NCI-H2081 (cell line): Measurements from ENCODE around the gene WIPF3.

Experiments used
- DNase-seq, 2 experiments: peaks; one replicate each; lab custom pipeline; 2025; lab: John Stamatoyannopoulos, UW

The WIPF3 gene

DNA sequence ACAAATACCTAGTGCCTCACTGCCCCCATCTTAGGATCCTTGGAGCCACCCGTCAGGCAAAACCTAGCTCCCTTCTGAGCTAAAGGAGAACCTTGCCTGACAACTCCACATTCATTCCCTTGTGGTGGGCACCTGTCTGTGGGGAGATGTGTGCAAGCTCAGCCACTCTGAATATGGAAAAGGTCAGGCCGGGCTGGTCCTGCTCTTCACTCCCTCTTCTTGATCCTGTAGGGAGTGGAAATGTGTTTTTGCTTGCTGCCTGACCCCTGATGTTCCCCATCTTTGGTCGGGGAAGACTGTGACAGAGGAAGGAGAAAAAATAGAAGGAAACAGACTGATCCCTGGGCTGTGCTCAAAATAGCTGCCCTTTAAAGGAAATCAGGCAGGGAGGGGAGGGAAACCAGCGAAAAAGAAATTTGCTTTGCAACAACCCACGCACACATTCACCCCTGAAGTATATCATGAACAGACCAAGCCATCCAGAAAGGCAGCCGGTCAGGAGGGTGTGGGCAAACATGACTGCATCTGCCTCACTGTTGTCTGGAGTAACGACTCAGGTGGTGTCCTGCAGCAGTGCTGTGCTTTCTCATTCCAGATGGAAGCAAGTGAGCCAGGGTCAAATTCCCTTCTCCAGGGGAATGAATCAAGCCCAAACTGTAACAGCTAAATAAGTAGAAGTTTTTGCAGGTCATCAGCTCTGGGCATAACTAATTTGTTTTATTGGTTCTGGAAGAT is 109.3 kb downstream of the WIPF3 start:
- DNase-seq: no peak

DNA sequence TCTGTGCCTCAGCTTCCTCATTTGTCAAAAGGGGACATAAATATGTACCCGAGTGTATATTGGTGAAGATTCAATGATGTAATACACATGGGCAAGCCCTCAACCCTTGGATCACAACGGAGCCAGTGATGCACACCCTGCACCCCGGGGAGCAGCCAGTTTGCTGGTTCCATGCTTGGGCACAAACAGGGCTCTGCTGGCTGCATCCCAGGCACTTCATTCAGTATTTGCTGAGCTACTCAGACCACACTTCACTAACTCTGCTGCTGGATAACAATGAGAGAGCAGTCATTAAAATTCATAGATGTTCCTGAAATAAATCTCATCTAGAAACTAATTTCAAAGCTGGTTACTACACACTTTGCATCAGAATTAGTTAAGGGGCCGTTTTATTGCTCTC is 111.3 kb downstream of the WIPF3 start:
- DNase-seq: no peak

- DNase-seq: no peak
These were observed 112.5 kb downstream of the WIPF3 start for GRCh38 chr7:29918850-29919249.

DNA sequence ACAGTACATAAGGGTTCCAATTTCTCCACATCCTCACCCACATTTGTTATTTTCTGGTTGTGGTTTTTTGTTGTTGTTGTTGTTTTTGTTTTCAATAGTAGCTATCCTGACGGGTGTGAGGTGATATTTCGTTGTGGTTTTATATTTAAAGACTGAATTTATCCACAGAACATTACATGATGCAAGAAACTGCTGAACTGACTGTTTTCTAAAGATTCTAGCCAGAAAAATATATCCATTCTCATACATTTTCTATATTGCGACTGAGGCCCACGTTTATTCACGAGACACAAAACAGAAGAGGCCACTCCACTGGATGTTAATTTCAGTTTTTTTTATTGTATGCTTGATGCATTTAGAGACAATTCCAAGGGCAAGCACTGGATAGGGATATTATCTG is 113.5 kb downstream of the WIPF3 start:
- DNase-seq: no peak

DNA sequence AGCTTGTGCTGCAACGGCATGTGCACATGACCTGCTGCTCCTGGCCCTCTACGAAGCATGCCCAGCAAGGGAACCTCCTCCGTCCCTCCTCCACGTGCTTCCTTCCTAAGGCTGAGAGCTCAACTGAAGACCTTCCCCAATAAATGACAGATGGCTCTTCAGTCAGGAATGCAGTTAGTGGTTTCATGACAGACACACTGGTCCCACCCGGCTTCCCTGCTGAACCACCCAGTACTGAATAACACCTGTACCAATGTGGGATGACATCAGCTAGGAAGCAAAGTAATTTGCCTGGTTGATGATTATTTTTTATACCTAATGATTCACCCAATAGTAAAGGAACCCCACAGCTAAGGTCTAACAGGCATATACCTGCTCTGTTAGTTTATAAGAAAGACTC is 114.2 kb downstream of the WIPF3 start:
- no peak for DNase-seq

DNA sequence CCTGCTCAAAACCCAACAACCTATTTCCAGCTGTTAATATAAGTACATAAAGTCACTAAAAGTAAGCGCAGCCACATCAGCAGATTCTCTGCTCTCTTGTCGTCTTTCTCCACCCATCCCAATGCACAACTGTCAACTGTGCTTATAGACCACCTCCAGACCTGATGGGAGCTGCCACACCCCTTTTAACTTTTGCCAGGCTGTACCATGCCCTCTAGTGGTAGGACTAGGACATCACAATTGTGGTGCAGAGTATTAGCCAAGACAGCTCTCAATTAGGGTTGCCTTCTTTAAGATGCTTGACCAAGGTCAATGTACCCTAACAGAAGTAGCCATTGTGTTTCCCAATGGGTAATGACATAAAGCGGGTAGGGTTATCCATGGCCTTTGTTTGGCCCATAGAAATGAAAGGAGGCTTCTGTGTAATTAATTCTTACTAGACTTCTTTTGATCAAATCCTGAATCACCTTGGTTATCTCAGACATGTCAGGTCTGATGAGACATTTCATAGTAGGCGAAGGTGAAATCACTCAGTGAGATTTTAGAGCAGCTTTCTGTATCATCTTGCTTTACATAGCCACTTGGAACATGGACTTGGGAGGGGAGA is 115.2 kb downstream of the WIPF3 start:
- peak; percentile 37 to 73 for DNase-seq

DNA sequence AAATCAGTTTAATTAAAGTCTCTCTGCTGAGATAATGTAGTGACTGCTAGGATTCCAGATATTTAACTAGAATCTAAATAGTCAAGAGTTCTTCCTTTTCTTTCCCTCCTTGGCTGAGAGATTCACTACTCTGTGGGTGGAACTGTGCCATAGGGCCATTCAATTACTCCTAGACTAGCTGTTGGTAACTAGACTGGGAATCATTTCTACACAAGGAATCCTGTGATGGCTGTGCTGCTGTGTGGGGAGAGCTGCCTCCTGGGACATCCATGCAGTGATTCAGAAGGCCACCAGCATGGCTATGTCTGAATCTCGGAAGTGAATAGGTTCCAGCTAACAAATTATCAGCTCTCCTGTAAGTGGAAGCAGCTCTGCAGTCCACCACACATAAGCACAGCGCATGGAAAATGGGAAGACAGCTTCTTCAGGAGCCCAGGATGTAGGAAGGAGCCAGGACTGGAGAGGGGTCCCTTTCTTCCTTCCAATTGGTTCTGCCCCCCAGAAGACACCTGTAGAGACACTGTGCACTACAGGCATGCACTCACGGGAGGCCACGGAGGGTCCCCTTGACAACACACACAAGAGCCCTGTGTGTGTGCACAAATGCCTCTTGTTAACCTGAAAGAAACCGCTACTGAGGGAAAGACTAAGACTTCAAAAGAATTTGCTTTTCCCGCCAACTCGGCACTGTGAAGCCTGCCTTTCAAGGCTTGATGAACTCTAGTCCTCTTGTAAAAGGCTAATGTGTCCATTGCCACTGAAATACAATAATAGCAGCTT is 116.8 kb downstream of the WIPF3 start:
- DNase-seq: no peak

- DNase-seq: no peak
These were observed 117.7 kb downstream of the WIPF3 start for GRCh38 chr7:29924006-29924405.

DNA sequence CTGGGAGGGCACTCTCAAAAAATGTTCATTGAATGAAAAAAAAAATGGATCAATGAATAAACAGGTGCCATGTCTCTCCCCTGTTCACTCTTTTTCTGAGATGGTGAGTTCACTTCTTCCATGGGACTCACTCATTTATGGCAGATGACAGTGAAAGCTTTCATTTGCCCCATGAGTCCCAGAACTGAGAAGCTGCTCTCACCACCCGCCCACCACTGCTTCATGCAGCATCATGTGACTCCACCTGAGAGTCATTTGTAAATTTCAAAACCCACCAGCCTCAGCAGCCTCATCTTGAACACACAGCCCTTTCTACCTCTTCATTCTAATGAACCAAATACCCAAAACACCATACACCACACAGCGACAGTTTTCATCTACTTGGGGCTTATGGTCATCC is 118.4 kb downstream of the WIPF3 start:
- no peak for DNase-seq

DNA sequence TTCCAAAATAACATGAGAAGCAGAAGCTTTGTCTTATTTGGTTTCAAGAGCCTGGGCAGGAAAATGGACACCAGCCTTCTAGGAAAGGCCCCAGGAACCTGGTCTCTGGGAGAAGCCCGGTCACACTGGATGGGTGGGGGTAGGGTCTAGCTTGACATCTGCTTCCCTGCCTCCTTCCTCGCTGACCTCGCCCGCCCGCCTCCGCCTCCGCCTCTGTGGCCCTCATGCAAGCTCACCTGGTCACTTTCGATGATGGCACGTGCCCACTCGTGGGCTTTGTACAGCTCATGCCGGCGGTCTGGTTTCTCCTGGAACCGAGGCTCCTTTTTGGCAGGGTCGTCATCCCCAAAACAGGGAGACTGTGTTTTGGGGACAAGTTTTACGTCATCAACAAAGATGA is 119.9 kb downstream of the WIPF3 start:
- no peak for DNase-seq

DNA sequence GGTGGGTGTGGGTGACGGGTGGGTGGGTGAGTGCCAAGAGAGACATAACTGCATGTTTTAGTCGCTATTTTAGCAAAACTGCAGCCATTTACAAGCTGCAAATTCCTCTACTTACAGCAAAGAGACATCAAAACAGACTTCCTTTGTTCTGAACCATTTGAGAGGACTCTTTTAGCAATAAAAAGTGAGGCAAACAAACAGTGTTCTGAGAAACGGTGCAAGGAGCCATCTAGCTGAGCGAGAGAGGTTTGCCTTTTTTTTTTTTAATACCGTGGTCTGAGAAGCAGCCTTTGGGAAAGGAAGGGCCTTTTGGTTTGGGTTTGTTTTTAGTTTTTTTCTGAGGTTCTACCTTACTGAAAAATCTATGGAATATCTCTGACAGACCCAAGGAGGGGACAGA is 120.4 kb downstream of the WIPF3 start:
- DNase-seq: no peak

DNA sequence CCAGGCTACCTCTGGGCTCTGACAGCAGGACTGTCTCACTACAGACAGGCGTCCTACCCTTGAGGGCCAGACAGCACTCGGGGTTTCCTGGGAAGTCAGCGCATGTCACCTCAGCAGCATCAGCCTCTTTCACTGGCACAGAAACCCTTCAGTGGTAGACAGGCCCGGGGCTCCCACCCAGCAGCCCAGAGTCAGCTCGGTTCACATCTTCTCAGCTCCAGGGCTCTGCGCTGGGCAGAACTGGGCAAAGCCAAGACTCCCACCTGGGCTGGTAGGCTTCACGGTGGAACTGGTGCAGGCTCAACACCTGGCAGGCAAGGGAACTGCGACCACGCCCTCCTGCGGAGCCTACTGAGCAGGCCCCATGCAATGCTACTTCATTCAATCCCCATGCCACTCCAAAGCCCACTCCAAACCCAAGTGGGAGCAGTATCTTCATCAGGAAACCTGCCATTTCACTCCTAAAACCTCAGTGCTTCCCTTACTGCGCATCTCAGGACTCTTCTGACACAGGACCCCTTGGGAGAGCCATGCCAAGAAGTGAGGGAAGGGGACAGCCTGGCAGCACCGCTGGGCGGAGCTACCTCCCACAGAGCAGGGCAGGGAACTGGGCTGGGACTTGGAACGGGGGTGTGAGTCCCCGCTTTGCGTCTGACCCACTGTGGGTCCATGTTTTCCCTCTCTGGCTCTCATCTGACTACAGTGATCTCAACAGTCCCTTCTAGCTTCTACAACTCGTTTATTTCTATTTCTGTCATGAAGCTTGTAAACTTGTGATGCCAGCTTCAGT is 122.9 kb downstream of the WIPF3 start:
- no peak for DNase-seq

DNA sequence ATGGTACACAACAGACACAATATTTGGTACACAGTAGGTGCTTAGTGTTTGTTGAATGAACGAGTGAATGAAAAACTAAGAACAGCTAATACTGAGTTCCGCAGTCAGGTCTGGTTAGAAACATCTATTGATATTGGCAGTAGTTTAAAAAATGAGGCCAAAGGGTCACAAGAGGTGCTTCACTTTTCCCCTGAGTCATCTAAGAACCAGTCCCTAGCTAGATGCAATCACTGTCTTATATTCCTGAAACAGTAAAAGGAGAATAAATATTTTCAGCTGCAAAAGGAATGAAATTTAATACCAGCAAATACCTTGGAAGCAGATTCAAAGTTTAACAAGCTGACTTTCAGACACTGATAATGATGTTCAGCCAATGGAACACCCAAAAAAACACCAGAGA is 128.8 kb downstream of the WIPF3 start:
- no peak for DNase-seq

GRCh38 chr7:29937132-29937531 is 130.8 kb downstream of the WIPF3 start:
- no peak for DNase-seq

DNA sequence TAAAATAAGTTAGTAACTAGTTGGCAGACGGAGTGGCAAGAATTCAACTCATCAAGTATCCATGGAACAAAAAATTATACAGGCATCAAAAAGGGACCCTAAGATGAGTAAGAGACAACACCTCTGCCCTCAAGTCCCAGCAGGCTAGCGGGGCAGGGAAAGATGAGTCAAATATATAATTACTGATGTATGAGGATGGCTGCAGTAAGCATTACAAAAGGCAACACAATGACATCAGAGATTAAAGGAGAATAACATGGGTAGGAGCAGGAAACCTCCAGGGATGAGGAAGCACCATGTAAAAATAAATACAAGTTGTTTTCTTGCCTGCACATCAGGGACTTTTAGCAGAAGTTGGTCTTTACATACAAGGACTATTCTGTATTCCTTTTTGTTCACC is 133.9 kb downstream of the WIPF3 start:
- DNase-seq: no peak

DNA sequence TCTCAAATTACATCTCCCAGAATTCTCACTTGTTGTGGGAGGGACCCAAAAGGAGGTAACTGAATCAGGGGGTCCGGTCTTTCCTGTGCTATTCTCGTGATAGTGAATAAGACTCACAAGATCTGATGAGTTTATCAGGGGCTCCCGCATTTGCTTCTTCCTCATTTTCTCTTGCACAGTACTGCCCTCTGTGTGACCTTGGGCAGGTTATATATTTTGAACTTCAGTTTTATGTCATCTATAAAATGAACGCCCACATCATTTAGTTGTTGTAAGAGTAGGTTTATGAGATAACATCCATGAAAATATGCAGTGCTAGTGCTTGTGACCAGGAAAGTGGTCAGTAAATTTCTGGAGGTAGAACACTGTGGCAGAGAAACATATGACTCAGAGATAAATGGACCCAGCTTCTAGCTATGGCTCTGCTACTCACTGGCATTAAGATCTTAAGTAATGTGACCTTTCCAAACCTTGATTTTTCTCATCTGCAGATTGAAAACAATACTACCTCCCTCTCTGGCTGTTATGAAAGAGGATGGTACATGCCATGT is 139.0 kb downstream of the WIPF3 start:
- no peak for DNase-seq

DNA sequence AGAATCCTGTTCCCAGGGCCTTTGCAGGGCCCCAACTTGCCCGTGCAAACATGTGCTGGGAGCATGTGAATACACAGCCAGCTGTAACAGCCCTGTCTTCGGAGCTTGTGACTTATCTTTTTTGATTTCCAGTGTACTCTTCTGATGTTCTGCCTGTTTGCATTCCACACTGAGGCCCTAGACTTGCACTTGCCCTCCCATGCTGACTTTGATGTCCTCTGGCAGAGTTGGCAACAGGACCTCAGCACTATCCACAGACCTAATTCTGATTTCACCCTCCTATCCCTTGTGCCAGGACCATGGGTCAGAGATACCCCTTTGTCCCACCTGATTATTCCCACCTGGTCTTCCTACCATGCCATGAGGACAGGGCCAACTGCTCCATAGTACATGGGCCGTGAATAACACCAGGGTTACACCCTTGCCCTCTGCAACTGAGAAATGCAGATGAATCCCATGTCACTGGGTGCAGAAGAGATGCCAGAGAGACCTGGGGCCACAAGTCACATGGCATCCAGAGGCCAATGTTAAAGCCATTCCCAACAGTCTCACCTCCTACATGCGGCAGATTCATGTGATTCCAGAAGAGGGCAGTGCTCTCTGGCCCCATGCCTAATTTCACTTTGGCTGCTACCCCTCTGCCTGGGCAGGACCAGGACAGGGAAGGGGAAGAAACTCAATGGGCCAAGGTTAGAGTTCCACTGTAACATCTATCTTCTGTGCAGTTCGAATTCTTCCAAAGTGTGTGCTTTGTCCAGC is 140.3 kb downstream of the WIPF3 start:
- DNase-seq: no peak

DNA sequence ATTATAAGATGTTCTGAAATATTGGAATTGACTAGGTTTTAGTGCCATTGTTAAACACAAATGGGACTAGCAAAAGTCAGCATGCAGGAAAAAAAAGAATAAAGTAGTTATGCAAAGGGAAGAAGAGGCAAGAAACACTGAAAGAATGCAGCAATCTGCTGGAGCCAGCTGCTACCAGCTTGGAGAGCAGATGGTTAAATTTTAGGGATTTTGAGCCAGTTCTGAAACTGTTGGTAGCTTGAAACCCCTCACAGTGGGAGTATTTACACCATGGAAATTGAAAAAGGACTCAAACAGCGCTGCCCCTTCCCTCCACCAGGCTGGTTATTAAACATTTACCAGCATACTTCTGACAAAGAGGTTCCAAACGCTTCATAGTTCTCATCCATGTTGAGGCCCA is 142.3 kb downstream of the WIPF3 start:
- no peak for DNase-seq

- no peak for DNase-seq
These were observed 144.2 kb downstream of the WIPF3 start for GRCh38 chr7:29950480-29950879.

DNA sequence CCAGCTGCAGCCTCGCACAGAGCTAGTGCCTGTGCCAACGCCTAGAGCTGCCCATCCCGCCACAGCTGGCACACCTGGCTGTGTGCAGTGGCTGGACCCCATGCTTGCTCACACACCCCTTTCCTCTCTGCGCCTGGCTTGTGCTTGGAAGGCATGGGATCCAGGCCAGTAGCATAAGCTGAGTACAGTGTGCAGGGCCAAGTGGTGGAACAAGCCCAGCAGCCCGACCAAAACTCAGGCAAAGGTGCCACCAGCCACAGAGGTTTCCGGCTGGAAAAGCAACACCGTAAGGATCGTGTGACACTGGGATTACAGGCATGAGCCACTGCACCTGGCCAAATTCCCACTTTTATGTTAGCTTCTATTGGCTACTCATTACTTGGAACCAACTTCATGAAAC is 144.9 kb downstream of the WIPF3 start:
- no peak for DNase-seq

DNA sequence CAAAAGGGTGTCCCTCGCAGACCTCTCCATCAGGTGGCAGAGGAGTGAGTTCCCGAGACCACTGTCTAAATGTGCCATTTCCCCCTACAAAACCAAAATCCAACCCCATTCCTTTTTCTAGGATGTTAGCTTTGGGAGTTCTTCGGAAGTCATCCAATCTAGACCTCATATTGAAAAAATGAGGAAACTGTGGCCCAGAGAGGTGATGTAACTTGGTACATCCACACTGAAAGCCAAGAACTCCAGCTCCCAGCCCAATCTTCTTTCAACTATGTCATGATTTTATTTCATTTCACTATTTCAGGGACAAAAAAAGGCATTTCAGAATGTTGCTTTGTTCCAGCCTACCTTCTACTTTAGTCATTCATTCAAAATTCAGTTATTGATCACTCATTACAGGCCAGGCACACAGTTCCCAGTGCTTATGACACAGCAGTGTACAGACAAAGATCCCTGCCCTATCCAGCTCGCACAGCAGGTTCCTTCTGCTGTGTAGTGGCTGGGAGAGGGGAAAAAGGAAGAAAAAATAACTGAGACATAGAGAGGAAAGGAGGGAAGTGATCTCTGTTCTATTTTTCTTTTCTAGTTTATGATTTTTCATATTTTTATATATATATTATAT is 147.5 kb downstream of the WIPF3 start:
- no peak for DNase-seq
